HG03066 (cell line): ENCODE results near the gene GLIPR1.
A peak's percentile ranks its signal among the peaks of the same experiment; 100 is the strongest.
"Not testable (repeated sequence)": the region's sequence is repeated elsewhere in the genome, so short reads cannot be mapped to it uniquely, and the experiment has no call there.

Source experiments
- ATAC-seq: cut with Tn5 transposase; IDR thresholded peaks from one replicate; pipeline ENCODE4 v1.9.1; 2021; ENCODE audit warnings: low read depth; ENCODE audit not compliant: unreplicated experiment

The GLIPR1 gene

DNA sequence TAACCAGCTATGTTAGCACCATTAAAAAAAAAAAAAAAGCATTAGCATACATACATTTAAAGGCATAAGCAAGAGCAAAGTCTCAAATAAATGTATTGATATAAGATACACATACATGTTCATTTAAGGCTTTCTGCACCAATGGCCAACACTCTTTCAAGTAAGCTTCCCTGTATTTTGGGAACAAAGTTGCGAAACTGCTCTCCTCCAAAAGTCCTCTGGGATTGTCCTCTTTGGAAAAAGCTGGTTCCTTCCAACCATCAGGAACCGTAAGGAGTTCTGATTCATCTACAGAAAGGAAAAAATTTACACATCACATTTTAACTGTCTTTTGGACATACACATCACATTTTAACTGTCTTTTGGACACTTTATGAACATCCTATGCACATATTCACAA, 27.6 kb downstream of the GLIPR1 start:
- no peak for ATAC-seq

DNA sequence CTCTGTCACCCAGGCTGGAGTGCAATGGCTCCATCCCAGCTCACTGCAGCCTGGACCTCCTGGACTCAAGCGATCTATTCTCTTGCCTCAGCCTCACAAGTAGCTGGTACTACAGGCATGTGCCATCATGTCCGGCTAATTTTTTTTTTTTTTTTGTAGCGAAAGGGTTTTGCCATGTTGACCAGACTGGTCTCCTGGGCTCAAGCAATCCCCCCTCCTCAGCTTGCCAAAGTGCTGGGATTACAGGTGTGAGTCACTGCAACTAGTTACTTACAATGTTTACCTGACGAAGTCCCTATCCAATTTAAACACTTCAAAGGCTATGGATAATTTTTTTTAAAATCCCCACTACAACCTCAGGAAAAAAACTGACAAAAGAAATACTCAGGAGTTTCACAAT, 29.1 kb downstream of the GLIPR1 start:
- no peak for ATAC-seq

DNA sequence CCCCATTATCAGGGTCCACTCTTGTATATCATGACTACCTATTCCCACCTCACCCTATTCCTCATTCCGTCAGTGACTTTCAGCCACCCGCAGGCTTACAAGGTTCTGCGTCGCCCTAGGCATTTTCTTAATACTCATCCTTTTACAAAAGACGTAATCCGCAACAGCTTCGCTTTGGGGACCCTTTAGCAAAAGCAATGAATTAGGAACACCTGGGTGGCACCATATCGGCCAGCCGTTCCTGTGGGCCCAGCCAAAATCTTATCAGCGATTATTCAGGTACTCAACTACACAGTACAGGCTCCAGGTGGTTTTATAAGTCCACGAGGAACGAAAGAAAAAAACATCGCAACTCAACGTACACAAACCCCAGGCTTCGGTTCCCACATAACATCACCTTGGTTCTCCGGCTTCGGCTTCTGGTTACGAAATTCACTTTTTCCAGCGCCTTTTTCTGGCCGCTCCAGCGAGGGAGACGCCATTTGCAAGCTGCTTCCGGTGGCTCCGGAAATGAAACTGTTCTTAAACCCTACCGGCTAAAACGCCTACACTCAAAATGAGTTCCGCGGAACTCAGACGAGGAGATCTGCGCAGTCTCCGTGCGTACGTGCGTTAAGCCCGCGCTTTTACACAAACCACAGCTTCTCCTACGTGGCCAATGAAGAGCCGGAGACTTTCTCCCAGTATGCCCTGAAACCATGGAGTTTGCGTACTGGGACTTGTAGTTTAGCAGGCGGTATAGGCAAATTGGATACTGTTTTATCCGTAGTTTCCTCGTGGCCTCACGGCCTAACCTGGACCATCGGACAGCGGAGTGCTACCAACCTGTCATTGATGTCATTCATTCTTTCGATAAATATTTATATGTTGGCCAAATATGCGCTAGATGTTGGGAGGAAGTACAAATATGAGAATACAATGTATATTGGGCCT, 30.8 kb downstream of the GLIPR1 start, which contains the start of gene KRR1:
Gene KRR1, minus strand, starts transcription at position 494 of the 933 bp plus-strand sequence. Its CDS starts 12 bp downstream, at position 482.
- ATAC-seq, result peak; percentile 94

DNA sequence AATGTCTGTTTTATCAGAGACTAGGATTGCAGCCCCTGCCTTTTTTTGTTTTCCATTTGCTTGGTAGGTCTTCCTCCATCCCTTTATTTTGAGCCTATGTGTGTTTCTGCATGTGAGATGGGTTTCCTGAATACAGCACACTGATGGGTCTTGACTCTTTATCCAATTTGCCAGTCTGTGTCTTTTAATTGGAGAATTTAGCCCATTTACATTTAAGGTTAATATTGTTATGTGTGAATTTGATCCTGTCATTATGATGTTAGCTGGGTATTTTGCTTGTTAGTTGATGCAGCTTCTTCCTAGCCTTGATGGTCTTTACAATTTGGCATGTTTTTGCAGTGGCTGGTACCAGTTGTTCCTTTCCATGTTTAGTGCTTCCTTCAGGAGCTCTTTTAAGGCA, 40.7 kb downstream of the GLIPR1 start:
- ATAC-seq, result not testable (repeated sequence)

DNA sequence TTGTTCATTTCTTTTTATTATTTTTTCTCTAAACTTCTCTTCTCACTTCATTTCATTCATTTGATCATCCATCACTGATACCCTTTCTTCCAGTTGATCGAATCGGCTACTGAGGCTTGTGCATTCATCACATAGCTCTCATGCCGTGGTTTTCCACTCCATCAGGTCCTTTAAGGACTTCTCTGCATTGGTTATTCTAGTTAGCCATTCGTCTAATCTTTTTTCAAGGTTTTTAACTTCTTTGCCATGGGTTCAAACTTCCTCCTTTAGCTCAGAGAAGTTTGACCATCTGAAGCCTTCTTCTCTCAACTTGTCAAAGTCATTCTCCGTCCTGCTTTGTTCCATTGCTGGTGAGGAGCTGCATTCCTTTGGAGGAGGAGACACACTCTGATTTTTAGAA, 41.6 kb downstream of the GLIPR1 start:
- ATAC-seq, result not testable (repeated sequence)

DNA sequence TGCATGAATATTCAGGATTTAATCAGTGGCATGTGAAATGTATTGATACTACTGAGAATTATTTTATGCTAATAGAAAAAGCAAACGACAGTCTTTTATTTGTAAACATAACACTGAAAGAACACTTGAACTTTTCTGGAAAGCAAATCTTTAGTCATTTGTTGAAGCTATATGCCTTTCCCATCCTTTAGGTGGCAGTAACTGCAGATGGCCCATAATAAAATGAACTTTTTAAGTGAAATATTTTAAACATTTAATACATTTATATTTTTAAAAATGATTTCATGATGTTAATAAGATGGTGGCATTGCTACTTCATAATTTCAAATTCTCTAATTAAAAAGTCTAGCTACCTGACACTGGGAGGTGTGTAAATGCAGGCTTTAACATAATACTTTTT, 44.7 kb downstream of the GLIPR1 start:
- ATAC-seq, result no peak

DNA sequence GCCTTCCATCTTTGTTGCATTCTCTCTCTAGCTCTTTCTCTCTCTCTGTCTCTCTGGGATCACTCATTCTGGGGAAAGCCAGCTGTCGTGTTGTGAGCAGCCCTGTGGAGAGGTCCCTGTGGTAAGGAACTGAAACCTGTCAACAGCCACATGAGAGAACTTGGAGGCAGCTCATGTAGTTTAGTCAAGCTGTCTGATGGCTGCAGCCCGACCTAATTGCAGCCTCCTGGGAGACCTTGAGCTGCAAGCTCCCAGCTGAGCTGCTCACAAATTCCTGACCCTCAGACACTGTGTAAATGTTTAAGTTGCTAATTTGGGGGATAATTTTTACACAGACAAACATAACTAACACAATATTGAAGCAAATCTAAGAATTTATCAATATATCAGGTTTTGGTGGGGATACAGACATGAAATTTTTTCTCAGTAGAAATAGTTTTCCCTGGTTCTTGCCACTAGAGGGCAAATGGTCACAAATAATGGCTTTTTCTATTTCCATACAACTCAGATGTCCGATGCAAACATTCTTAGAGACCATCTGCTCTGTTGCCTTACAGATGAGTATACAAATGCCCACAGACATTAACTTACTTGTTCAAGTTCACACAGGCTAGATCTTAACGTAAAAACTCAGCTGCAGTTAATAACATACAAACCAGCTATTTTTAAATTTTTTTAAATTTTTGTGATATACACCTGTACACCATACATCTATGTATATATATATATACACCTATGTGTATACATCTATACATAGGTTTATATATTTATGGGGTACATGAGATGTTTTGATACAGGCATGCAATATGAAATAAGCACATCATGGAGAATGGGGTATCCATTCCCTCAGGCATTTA, 46.3 kb downstream of the GLIPR1 start:
- ATAC-seq, result peak; percentile 92

DNA sequence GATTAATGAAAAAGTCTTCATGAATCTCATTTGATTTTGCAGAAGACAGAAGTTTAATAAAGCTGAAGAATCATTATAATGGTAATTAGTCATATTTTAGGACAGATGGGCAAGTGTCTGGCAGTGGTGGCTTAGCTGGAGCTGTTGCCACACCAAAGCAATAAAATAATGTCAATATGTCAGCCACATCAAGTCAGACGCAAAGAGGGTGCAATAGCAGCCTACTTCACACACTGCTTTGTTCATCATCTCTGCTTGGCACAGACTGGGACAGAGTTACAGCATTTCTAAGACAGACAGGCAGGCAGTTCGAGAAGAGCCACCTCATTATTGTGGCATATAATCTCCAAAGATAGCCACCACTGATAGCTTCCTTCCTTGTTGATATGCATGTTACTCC, 47.7 kb downstream of the GLIPR1 start:
- ATAC-seq, result no peak

DNA sequence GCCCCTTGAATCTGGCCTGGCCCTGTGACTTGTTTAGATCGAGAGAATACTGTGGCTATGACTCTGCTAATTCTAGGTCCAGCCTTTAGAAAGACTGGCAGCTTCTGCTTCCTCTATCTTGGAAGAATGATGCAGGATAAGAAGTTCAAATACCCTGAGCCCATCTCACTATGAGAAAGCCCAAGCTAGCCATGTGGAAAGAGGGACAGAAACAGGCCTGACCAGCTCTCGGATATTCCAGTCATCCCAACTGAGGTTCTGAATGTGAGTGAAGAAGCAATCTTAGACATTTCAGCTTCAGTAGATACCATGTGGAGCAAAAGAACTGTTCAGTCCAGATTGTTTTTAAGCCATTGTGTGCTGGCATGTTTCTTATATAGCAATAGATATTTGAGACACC, 48.1 kb downstream of the GLIPR1 start:
- ATAC-seq, result no peak

DNA sequence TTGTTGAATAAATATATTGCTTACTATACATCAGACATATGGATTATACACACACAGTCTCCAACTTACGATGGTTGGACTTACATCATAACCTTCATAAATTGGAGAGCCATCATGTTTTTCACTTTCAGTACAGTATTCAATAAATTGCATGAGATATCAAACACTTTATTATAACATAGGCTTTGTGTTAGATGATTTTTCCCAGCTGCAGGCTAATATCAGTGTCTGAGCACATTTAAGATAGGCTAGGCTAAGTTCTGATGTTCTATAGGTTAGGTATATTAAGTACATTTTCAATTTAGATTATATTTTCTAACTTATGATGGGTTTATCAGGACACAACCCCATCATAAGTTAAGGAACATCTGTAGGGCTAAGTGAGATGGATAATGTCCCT, 48.8 kb downstream of the GLIPR1 start:
- no peak for ATAC-seq

DNA sequence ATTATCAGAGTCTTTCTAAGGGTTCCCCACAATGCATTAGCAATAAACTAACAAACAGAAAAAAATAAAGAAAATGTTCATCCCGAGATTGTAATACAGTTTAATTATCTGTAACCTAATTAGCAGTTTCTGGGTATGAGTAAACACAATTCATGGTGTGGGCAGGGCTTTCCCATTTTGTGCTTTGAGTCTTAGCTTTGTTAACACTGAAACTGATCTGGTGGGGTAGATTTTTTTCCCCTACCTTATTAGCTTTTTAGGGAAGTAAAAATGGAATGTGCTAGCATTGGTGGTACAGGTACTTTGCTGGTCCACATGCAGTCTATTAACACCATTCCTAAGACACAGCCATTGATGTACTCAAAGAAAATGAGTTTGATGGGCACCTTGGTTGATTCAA, 49.3 kb downstream of the GLIPR1 start:
- ATAC-seq, result no peak

DNA sequence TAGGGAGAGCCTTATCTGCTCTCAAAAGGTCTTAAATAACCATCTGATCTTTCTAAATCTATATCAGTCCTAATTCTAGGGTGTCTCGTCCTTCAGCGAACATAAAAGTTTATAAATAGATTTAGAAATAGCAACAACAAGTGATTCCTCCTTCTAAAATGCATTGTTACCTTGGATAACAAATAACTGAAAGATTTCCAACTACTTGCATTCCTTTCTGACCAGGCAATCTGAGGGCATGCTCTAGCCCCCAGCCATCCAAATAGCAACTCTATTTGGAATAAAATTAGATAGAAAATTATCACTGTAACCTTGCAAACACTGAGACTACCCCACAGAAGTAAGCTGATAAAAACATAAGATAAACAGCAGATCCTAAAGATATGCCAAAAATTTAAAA, 52.7 kb downstream of the GLIPR1 start:
- ATAC-seq, result no peak

DNA sequence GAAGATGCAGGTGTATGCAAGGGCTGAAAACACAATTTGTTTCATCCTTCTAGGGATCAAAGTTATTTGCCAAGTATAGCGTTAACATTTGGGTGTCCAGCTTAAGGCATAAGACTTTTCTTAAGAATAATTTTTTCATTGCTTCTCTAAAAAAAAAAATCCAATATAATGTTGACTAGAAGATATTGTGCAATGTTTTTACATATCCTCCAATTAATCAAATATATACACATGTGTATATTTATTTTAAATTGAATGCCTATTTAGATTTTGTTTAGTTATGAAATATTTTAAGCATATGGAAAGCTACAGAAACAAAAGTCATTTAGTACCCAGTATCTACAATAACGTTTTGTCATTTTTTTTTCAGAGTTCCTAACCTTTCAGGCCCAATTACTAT, 59.3 kb downstream of the GLIPR1 start:
- ATAC-seq, result no peak

DNA sequence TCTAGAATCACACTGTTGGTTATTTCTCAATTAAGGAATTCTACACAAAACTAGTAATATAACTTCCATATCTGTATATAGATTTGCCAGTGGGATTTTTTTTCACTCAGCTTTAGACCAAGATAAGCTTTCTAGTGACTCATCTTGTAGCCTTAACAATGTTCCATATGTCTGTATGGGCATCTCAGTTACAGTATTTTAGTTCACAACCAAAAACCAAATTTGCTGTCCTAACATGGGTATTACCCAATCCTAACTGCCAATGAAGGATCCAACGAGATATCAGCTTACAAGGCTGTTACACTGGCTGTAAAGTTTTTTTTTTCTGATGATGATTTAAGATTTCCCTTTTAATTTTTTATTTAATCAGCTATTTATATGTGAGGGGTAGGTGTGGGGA, 62.4 kb downstream of the GLIPR1 start:
- ATAC-seq, result no peak

DNA sequence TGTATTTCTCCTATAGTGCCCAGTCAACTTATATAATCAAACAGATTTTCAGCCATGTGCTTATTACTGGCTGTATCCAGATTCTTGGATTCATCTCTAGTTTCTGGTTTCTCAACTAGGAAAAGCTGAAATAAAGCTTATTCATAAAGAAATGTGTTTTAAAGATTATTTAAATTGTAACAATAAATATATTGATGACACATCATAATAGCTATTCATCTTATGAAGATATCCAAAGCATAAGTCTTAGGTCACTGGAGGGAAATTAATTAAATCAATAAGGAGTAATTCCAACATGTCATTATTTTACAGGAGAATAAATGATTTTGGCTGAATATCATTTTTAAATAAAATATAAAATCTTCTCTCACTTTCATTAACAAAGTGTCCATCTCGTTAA, 63.0 kb downstream of the GLIPR1 start:
- no peak for ATAC-seq

DNA sequence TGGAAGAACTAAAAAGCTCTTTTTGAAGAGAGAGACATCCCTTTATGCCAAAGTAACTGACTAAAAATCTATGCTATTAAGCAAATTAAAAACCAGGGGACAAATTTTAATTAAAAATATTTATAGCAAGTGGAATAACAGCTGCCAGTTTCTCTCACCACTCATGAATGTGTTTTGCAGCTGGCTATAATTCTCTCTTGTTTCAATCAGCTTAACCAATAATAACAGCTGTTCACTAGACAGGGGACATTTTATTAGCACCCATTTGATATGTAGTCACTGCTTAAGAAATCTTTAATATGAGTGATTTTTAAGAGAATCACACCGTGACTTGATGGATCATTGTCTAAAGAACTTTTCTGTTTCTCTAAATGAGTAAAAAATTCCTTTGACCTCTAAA, 65.1 kb downstream of the GLIPR1 start:
- ATAC-seq, result no peak

DNA sequence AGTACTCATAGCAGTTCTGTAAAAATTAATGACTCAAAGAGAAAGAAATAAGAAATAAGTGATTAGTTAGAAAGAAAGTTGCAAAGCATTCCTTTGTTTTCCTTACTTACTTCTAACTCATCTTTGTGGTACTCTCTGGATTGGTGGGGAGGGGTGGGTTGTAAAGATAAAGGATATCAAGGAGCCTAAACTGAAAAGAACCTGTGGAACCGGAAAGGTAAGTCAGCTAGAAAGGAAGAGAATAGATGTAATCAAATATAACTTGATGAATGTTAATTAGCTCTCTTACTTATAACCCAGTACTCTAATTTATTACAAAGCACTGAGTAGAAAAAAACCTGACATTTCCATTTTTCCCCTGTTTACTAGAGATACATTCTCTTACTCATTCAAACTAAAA, 68.3 kb downstream of the GLIPR1 start:
- no peak for ATAC-seq

DNA sequence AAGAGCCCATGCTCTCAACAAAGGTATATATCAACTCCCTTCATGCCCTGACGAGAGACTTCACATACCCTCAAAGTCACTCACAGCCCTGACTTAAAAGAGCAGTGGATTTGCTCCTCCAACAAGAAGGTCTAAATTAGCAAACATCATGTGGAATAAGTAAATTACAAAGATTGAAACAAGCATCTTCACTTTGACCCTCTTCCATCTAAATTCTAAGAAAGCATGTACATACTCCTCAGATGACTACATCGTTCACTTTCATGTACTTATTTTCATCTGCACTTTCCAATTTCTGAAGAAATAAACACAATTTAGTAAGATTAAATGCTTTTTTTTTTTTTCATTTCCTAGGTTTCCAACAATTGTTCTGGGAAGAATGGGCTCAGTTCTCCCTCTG, 69.4 kb downstream of the GLIPR1 start:
- no peak for ATAC-seq

DNA sequence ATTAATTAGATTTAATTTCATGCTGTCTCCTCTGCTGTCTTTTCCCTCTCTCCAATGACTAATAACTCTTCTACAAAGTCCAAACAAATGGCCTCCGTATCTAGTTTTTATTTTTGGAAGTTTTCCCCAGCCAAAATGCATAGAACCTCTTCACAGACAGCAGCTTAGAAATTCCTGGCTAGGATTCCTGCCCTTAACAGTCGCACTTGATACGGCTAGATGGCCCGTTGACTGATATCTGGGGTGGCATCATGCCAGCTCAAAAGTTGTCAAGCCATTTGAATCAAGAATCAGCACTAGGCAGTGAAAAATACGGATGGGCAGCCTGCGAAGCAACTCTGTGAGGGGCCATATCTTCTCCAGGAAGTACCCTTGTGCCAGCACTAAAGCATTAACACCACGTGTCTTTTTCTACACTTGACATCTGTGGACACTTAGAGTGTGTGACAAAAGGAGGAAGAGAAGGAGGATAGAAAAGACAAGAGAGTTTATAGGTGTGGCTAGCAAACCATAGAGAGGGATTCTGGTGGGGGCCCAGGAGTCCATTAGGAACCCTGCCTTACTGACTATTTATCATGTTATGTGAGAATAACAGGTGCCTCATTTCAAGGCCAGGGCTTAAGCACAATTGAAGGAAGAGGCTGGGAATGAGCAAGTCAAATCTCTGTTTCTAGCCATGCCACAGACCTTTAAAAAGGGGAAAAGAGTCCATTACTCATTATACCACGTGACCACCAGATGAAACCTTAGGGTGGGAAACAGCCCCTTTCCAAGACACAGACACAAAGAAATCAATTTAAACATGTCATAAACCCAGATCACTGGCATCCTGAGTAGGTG, 70.1 kb downstream of the GLIPR1 start:
- ATAC-seq, result no peak

DNA sequence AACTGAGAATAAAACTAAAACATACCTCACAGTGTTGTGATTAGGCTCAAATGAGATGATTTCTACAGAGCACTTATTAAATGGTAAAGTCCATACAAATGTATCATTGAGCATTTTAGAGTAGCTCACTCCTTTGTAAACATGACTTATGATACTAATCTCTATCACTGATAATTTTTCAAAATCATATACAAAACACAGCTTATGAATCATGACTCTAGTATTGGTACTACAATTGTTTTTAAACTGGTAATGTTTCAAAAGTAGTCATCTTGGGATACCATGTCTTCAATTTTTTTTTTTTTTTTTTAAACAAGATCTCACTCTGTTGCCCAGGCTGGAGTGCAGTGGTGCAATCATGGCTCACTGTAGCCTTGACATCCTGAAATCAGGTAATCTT, 70.9 kb downstream of the GLIPR1 start:
- ATAC-seq, result no peak

DNA sequence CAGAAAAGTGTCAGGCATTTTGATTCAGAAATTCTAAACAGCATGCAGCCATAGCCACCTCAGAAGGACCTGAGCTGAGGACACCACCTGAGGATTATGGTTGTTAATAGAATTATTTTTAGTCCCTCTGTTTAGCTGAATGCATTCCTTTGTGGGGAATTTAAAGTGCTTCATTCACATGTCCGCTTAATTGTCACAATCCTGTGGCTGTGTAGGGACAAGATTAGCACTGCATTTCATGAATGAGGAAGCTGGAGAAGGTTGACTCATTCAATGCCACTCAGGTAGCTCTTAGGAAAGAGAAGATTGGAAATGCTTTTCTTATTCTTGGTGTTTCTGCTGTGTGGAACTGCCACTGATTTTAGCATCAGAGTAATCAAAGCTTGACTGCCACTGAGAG, 72.8 kb downstream of the GLIPR1 start:
- ATAC-seq, result no peak
